ENCODE results near the gene HNRNPM.

DNA sequence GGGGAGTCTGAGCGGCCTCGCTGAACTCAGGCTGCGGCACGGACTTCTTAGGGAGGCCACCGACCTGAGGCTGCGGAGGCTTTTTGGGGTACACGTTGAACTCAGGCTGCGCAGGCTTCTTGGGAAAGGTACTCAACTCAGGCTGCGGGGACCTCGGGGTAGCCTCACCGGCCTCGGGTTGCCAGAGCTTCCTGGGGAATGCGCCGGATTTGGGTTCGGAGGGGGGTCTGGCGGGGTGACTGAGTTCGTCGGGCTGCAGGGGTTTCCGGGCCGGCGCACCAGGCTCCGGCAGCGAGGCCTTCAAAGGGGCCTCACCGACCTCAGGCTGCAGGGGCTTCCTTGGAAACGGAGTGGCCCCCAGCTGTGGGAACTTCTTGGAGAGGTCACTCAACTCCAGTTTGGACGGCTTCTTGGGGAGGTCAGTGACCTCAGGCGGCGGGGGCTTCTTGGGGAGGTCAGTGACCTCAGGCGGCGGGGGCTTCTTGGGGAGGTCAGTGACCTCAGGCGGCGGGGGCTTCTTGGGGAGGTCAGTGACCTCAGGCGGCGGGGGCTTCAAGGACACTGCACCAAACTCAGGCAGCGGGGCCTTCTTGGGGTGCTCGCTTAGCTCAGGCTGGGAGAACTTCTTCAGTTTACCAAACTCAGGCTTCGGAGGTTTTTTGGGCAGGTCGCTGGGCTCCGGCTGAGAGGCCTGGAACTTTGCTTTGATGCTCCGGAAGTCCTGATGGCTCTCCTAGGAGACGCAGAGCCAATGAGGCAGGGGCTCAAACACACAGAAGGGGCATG, 54.5 kb downstream of the HNRNPM start:
- TF ChIP-seq, protein P1, sequence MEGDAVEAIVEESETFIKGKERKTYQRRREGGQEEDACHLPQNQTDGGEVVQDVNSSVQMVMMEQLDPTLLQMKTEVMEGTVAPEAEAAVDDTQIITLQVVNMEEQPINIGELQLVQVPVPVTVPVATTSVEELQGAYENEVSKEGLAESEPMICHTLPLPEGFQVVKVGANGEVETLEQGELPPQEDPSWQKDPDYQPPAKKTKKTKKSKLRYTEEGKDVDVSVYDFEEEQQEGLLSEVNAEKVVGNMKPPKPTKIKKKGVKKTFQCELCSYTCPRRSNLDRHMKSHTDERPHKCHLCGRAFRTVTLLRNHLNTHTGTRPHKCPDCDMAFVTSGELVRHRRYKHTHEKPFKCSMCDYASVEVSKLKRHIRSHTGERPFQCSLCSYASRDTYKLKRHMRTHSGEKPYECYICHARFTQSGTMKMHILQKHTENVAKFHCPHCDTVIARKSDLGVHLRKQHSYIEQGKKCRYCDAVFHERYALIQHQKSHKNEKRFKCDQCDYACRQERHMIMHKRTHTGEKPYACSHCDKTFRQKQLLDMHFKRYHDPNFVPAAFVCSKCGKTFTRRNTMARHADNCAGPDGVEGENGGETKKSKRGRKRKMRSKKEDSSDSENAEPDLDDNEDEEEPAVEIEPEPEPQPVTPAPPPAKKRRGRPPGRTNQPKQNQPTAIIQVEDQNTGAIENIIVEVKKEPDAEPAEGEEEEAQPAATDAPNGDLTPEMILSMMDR (IDR thresholded peaks at IDR 0.05; ENCODE audit: low read length): no peak
- TF ChIP-seq EZH2 (optimal IDR thresholded peaks at IDR 0.05; ENCODE audit: low read depth, low read length) (no peak), EZH2phosphoT487 (IDR thresholded peaks at IDR 0.05; ENCODE audit: low read length) (no peak)
